H4 (cell line): ENCODE data around the gene SPOPL. TPM values are rescaled to one million over a fixed set of nuclear protein-coding genes. Genes with fewer than 3 reads are reported as not detected.

Experiments
- DNase-seq: peaks from one replicate; pipeline ENCODE4 v3.0.0-alpha.2; 2015; ENCODE audit warnings: low spot score
- total RNA-seq: library from RNA; depleted of rRNA; stranded (reverse); fragments of >200 nt; shearing (Covaris generic); gene quantifications from 2 replicates; pipeline ENCODE4 v1.2.3, GENCODE V29; 2014

SPOPL gene
- total RNA-seq, 1 experiment from 2014 or later: 7.7 TPM

DNA sequence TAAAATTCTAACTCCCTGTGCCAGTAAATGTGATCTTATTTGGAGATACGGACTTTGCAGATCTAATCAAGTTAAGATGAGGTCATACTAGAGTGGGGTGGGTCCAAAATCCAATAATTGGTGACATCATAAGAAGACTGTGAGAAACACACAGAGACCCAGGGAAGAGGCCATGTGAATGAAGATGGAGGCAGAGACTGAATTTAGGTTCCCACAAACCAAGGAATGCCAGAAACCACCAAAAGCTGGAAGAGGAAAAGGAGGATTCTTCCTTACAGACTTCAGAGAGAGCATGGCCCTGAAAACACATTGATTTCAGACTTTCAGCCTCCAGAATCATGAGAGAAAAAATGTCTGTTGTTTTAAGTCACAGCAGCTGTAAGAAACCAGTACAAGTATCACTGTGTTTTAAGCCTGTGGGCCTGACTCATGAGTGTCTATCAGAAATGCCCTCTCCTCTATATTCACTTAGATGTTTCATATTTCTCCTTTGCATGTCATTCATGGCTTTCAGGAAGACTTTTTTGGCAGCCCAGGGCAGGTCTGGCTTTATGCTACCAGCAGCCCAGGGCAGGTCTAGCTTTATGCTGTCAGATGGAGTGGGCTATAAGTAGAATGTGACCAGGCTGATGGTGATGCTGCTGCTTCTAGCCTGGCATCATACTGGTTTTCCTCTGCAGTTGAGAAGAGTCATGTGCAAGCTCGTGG lies 100.0 kb downstream of the SPOPL start:
- no peak for DNase-seq

DNA sequence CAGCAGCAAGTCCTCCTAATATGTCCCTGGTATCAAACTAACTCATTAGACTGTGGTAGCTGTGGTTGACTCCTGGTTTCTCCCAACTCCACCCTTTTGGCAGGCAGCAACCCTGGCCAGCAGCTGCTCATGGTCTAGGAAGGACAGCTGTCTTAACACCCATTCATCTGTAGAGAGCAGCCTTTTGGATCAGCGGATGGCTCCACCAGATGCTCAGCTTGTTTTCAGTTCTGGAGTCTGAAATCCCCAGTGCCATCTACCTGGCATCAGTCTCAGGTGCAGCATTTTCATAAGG lies 100.5 kb downstream of the SPOPL start:
- peak; percentile 9 for DNase-seq

DNA sequence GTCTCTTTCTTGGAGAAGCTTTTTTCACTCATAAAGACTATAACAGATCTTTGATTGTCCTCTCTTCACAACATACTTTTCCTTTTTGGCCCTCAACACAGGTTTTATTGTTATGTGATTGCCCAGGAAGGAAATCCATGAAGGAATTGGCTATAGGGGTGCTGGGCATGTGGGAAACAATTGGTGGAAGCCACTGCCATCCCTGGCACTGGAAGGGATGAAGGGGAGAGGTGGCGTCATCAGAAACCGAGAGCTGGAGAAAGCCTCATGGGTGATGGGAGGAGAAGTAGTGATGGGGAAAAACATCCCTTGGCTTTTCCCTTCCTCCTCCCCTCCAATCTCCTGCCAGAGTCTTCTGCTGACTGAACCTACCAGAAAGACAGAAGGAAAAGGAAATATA lies 106.2 kb downstream of the SPOPL start:
- no peak for DNase-seq

DNA sequence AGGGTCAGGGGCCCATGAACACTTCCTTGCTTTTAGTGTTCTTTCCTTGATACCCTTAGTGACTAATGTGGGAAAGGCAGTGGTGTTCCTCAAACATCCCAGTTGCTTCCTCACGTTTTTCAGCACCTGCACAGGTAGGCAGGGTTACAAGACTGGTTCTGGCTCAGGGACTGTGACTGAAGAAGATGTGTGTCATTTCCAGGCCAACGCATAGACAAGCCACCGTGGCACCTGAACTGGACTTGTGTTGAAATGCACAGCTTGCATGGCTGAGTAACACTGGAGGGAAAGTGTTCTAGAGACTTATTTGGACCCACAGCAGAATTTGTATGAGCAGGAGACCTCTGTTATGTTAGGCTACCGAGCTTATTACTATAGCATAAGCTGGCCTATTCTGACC lies 107.9 kb downstream of the SPOPL start:
- no peak for DNase-seq

DNA sequence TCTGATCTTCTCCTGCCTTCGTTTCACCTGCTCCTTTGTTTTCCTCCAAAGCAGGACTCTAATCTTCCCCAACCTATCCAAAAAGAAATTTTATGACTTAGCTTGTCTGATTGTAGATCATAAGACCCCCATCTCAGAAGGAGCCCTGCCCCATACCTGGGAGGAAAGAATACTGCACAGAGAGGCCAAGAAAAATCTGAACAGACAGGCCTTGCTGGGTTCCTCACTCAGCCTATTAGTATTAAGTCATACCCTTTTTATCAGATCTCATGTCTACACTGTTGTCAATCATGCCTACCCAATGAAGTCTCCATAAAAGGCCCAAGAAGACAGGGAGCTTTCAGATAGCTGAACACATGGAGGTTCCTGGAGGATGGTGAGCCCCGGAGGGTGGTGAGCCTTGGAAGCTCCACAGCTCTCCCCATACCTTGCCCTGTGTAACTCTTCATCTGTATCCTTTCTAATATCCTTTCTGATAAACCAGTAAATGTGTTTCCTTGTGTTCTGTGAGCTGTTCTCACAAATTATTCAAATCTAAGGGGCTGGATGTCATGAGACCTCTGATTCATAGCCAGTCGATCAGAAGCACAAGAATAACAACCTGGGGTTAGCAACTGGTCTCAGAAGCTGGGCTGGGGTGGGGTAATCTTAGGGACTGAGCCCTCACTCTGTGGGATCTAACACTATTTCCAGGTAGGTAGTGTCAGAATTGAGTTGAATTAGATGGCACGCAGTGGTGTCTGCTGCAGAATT lies 108.8 kb downstream of the SPOPL start:
- DNase-seq: no peak

DNA sequence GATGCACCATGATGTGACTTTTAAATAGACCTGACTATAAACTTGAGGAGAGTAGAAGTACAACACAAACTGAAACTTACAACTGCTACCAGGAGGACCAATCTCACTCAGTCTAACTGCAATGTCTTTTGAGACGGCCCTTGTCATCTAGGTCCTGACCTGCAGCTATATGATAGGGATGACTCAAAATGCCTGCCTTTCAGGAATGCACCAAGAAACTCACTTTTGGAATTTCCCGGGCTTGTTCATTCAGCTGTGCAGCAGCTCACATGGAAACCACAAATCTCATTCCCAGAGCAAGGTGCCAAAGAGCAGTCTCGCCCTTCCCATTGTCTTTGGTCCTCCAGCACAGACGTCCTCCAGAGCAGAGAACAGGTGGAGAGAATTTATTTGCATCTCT lies 113.7 kb downstream of the SPOPL start:
- DNase-seq: no peak

DNA sequence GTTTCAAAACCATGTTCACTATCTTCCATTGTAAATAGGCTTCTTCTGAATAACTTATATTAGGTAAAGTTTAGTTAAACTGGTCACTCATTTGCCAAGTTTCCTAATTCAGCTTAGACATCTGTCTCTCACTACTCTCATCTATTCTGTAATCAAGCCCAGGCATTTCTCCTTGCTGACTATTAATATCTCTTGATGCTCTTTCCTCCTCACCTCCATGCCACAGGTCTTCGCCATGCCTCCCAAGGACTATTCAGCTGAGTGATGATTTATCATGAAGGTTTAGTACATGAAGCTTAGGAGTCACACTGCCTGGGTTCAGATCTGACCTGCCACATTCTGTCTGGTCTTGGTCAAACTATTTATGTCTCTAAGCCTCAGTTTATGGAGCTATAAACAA lies 115.5 kb downstream of the SPOPL start:
- no peak for DNase-seq

DNA sequence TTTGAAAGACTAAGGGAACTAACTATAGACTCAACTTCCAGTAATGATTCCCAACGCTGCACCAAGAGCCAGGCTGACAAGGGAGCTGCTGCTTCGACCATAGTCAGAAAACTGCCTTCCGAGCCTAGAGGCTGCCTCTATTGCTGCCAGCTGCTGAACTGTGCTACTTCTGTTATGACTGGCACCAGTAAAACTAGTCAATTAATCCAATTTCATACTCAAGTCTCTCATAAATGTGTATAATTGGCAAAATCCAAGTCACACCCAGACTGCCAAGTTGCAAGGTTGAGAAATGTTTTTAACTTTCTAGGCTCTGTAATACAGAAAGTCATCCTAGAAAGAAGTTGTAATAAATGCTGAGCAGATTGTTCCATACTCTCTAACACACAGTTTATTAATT lies 117.4 kb downstream of the SPOPL start:
- DNase-seq: no peak

DNA sequence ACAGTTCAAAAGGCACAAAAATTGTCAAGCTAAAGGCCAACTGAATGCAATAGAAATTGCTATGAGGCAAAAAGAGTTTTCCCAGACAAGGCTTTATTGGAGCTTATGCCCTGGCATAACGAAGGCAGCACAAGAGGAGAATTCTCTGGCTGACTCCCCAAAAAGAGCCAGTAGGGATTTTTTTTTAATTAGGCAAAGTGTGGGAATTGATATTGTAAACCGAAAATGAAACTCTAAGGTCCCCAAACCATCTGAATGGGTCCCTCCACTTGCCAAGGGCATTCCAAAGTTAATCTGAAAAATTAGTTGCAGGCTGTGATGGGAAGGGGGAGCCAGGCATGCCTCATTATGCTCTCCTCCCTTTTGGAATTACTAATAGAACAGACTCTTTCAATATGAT lies 118.9 kb downstream of the SPOPL start:
- DNase-seq: no peak

DNA sequence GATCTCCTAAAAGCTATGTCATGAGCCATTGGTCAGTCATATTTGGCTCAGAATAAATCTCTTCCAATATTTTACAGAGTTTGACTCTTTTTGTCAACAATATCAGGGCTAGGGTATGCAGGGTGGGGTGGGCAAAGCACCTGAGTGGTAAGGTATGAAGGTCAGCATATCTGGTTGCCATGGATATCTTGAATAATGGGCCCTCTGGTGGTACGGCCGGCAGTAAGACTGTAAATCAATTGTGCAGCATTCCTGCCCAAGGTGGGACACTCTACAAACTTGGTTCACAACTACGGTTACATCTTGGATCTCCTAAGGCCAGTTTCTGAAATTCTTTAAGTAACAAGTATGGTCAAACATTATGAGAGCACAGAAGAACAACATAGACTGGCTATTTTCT lies 119.6 kb downstream of the SPOPL start:
- DNase-seq: no peak

DNA sequence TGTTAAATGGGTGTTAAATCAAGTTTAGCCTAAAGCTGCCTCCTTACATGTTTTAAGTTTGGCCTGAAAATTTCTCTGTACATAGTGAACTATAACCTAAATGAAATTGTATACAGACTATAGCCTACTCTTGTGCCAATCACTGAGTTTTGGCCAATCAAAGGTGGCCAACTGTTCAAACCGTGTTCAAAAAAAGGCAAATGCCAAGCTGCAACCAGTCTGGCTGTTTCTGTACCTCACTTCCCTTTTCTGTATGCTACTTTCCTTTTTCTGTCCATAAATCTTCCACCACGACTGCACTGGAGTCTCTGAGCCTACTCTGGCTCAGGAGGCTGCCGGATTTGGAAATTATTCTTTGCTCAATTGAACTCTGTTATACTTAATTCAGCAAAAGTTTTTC lies 121.0 kb downstream of the SPOPL start:
- no peak for DNase-seq
